GM21786 (cell line): ENCODE data around the gene CBS.
"Not testable (repeated sequence)": the region's sequence is repeated elsewhere in the genome, so short reads cannot be mapped to it uniquely, and the experiment has no call there.

Experiments used
- ATAC-seq: cut with Tn5 transposase; IDR thresholded peaks from one replicate; pipeline ENCODE4 v1.9.1; 2021; ENCODE audit not compliant: unreplicated experiment

The CBS gene

DNA sequence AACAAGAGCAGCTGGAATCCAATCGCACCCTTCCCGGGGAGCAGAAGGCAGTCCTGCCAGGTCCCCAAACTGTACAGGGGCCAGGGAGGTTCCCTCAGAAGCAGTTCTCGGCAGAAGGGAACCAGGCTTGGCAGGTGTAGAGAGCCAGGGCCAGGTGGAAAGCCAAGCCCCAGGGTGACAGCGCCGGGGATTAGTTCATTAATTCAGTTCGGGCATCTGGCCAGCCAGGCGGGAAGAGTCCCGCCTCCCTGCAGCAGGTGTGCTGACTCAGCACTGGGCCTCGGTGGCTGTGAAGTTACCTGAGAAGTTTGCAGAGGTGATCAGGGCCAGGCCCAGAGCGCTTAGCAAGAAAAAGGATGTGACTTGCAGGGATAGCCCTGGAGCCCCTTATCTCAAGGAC, 6.0 kb downstream of the CBS start:
- not testable (repeated sequence) for ATAC-seq

- not testable (repeated sequence) for ATAC-seq
Observed at GRCh38 chr21:43068065-43068464, 7.6 kb downstream of the CBS start.

GRCh38 chr21:43066690-43067089, 8.9 kb downstream of the CBS start:
- ATAC-seq = not testable (repeated sequence)

- not testable (repeated sequence) for ATAC-seq
Observed at GRCh38 chr21:43065991-43066390, 9.6 kb downstream of the CBS start.

- ATAC-seq = not testable (repeated sequence)
Observed at GRCh38 chr21:43064265-43064917, 11.2 kb downstream of the CBS start.

DNA sequence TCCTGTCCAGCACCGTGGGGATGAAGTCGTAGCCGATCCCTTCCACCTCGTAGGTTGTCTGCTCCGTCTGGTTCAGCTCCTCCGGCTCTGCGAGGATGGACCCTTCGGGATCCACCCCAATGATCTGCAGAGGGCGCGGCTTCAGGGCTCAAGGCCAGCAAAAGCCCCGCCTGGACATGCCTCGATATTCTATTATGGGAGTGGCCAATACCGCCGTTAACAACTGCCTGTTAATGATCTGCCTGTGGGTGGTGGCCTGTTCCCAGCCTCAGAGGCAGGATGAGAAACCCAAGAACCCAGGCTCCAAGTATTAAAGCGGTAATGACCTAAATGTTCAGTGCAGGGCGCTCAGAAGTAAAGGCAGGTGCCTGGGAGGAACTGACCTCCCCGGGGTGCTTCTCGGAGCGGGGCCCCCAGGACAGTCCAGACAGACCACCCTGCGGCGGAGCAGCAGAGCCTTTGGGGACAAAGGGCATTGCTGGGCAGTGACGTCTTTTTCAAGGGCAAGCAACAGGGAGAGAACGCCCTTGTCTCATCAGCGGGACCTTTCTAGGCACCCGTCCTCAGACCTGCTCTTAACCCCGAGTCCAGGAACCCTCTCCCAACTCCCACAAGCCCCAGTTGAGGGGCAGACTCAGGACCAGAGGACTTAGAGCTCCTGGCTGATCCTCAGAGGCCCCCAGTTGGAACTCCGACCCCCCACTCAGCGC, 12.5 kb downstream of the CBS start:
- not testable (repeated sequence) for ATAC-seq

GRCh38 chr21:43053112-43053511, 22.5 kb downstream of the CBS start:
- ATAC-seq = not testable (repeated sequence)

DNA sequence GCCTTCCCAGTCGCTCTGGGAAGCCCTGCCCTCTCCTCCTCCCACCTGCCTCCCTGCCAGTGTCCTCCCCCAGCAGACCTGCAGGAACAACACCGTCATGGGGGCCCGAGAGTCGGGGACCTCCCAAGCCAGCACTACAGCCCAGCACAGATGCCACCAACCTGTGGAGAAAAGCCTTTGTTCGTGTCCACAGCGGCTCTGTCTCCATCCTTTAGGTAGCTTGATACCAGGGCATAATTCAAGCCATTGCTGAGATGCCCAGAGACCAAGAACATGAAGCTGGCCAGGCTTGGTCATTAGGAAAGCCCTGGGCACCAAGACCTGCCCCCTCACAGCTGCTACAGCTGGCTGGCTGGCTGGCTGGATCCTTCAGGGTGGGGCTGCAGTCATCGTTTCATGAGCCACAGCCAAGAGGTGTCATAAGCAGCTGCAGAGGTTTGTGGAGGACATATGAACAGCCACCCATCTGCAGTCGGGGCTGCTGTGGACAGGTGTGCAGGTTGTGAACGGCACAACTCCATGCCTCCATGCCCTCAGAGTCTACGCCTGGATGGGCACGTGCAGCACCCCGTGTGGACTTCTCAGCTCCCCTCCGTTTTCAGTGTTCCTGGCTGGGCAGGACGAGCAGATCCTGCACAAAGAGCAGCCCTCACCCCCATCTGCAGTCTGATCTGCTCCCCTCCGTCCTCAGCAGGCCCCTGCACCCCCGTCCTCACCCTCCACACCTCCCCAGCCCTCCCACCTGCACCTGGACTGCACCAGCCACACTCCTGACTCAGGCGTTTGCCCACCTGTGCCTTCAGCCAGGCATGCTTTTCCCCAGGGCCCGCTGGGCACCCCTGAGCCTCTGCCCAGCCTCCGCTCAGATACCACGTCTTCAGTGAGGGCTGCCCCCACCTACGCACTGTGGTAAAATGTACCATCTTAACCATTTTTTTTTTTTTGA, 29.5 kb downstream of the CBS start:
- ATAC-seq = not testable (repeated sequence)

GRCh38 chr21:43045165-43045875, 30.3 kb downstream of the CBS start:
- not testable (repeated sequence) for ATAC-seq

- ATAC-seq = not testable (repeated sequence)
Observed at GRCh38 chr21:43044547-43044946, 31.1 kb downstream of the CBS start.

GRCh38 chr21:43043291-43043690, 32.3 kb downstream of the CBS start:
- not testable (repeated sequence) for ATAC-seq

DNA sequence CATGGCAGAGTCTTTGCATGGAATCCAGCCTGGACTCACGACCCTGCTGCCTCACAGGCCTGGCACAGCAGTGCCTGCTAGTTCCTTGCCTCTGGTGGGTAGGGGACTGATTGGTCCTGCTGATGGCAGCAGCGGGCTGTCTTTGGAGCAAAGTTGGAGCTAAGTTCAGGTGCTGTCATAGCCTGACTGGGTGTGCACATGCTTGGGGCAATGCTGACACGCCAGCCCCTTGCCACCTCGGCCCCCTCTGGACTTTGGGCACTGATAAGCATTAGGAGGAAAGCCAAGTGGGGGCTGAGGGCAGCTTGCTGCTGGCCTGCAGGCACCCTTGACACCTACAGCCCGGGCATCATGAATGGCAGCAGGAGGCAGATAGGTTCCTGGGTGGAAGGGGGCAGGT, 33.5 kb downstream of the CBS start:
- ATAC-seq = not testable (repeated sequence)

- not testable (repeated sequence) for ATAC-seq
Observed at GRCh38 chr21:43038659-43039044, 37.0 kb downstream of the CBS start.

DNA sequence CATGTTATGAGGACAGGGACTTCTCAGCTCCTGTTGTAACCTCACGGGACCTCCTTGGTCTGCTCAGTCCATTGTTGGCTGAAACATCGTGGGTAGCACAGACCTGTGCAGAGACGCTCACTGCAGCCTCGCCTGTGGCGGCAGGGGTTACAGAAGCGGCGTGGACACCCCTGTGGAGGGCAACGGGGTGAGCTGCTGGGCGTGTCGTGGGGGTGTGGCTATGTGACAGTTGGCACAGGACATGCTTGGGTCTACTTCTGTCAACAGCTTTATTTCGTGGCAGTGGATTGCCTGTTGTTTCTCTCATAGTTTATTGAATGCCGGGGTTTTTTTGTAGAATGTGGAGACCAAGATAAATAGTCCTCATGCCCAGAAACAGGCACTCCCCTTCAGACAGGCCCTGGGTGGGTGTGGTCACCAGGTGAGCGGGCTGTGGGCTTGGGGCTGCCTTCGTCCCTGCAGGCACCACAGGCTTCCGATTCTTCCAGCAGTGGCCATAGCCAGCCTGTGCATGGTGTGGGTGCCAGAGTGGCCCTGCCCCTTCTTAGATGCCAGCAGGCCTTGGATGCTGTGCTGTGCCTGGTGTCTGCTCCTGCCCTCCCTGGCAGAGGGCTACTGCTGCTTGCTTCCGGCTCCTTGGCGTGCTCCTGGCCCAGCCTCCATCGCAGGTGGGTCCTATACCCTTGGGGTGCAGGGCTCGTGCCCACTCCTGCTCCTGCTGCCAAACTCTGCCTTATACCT, 37.5 kb downstream of the CBS start:
- ATAC-seq = not testable (repeated sequence)

DNA sequence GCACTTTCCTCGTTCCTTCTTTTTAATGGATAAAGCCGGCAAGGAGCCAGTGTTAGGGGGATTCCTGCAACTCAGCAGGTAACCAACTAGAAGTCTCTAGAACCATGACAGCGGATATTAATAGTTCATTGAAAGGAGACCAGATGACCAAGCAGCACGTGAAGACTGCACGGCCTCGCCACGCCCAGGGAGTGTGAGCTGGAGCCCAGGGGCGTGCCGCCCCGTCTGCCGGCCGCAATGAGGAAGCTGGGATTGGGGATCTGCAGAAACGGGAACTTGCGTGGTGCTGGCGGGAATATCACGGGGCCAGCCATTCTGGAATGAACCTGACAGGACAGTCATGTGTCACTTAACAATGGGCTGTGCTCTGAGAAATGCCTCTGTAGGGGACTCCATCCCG, 38.7 kb downstream of the CBS start:
- ATAC-seq = not testable (repeated sequence)

DNA sequence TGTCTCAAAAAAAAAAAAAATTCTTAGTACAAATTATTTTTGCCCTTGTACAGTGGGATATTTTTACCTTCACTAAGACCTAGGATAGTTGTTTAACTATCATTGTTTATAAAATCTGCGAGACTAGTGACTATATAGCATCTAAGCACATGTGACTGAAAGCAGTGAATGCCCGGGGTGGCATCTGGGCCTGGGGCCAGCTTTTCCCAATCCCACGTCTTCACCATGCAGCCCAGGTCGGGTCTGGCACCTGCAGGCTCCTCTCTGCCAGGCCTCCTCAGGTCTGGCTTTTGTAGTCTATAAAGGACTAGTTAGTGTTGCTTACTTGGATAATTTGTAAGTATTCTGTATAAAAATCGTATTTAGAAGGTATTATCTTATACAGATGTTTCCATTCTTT, 40.8 kb downstream of the CBS start:
- ATAC-seq = no peak

DNA sequence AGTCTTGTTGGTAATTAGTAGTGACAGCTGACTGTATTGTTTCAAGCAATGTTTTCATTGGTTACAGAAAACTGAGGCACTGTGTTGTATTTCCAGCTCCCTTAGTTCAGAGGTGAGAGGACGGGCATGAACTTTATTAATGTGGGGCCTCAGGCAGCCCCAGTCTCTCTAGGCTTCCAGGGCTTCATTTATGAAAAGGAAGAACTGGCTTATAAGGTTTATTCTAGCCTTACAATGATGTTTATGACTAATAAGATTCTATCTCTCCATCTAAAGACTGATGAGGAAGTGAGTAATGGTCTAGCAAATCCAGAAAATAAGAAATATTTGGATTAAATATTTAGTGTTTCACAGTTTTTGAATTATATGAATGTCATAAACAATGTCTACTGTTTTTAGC, 41.5 kb downstream of the CBS start:
- no peak for ATAC-seq

- ATAC-seq = no peak
Observed at GRCh38 chr21:43031121-43031619, 44.5 kb downstream of the CBS start.

GRCh38 chr21:43029785-43030184, 45.9 kb downstream of the CBS start:
- ATAC-seq = no peak
